Mesendoderm (in vitro differentiated cells): Measurements from ENCODE around the gene APBB1IP. TPM values are rescaled to one million over a fixed set of nuclear protein-coding genes. Genes with fewer than 3 reads are reported as not detected.
"Not testable (repeated sequence)": the region's sequence is repeated elsewhere in the genome, so short reads cannot be mapped to it uniquely, and the experiment has no call there.

Experiments used
- DNase-seq: peaks from one replicate; pipeline ENCODE4 v3.0.0; 2013
- H2AK5ac ChIP-seq: 2 replicates; pipeline ENCODE4 v1.6.1; 2013; ENCODE audit warnings: low read length, inconsistent platforms
- H2BK120ac ChIP-seq: 2 replicates; pipeline ENCODE4 v1.6.1; 2013; ENCODE audit warnings: low read depth, mild to moderate bottlenecking, low read length, moderate library complexity, mixed read lengths
- H2BK15ac ChIP-seq: replicated peaks from 2 replicates; pipeline ENCODE4 v1.6.1; 2013; ENCODE audit warnings: low read depth, mild to moderate bottlenecking, moderate library complexity
- H2BK5ac ChIP-seq: 2 replicates; pipeline ENCODE4 v1.6.1; 2013; ENCODE audit warnings: low read length, inconsistent platforms
- H3K18ac ChIP-seq: 2 replicates; pipeline ENCODE4 v1.6.1; 2013; ENCODE audit warnings: mild to moderate bottlenecking, low read length, mixed read lengths
- H3K23ac ChIP-seq: one replicate; pipeline ENCODE4 v1.6.1; 2013; ENCODE audit warnings: low read length
- H3K27ac ChIP-seq: 2 replicates; pipeline ENCODE4 v1.5.1; 2013; ENCODE audit warnings: low read depth, mild to moderate bottlenecking, inconsistent platforms, low read length, moderate library complexity
- H3K27me3 ChIP-seq: 2 replicates; pipeline ENCODE4 v1.6.1; 2013; ENCODE audit warnings: low read length, control low read depth, mild to moderate bottlenecking, inconsistent platforms; ENCODE audit not compliant: insufficient read depth, poor library complexity
- H3K36me3 ChIP-seq: 2 replicates; pipeline ENCODE4 v1.6.1; 2013; ENCODE audit warnings: low read length, inconsistent platforms; ENCODE audit not compliant: control insufficient read depth, insufficient read depth
- H3K4ac ChIP-seq: one replicate; pipeline ENCODE4 v1.6.1; 2013; ENCODE audit warnings: low read depth, mild to moderate bottlenecking, low read length, moderate library complexity
- H3K4me1 ChIP-seq: 2 replicates; pipeline ENCODE4 v1.6.1; 2013; ENCODE audit warnings: low read depth, low read length, inconsistent platforms; ENCODE audit not compliant: control insufficient read depth
- H3K4me2 ChIP-seq: 2 replicates; pipeline ENCODE4 v1.6.1; 2013; ENCODE audit warnings: low read length
- H3K4me3 ChIP-seq: 2 replicates; pipeline ENCODE4 v1.5.1; 2013; ENCODE audit warnings: mild to moderate bottlenecking, low read length
- H3K56ac ChIP-seq: one replicate; pipeline ENCODE4 v1.6.1; 2013; ENCODE audit warnings: low read length
- H3K79me1 ChIP-seq: 2 replicates; pipeline ENCODE4 v1.6.1; 2013; ENCODE audit warnings: low read length, inconsistent platforms
- H3K79me2 ChIP-seq: 2 replicates; pipeline ENCODE4 v1.6.1; 2013; ENCODE audit warnings: mild to moderate bottlenecking, low read length; ENCODE audit not compliant: control insufficient read depth, insufficient read depth
- H3K9ac ChIP-seq: 2 replicates; pipeline ENCODE4 v1.6.1; 2013; ENCODE audit warnings: low read length, inconsistent platforms
- H4K5ac ChIP-seq: one replicate; pipeline ENCODE4 v1.6.1; 2013; ENCODE audit warnings: low read length
- H4K8ac ChIP-seq: one replicate; pipeline ENCODE4 v1.6.1; 2013; ENCODE audit warnings: low read depth, mild to moderate bottlenecking, control low read depth, low read length, moderate library complexity
- WGBS: extraction: QIAGEN DNeasy Blood & Tissue Kit; methylation state at CpG from one replicate; pipeline ENCODE4 v1.1.7; 2013; ENCODE audit warnings: low lambda C conversion rate, missing lambda C conversion rate; ENCODE audit not compliant: insufficient coverage; ENCODE audit errors: extremely low coverage; 5-methylcytosine and 5-hydroxymethylcytosine counted together
- polyA plus RNA-seq, 2 experiments: library from polyadenylated mRNA; stranded (reverse); fragments of 200-250 nt; gene quantifications; one replicate each; pipeline ENCODE4 v1.2.3, GENCODE V29; 2013

APBB1IP gene
- polyA plus RNA-seq (2013, experiment 1 of 2) = 0.11 TPM
- 0.06 TPM for polyA plus RNA-seq (2013, experiment 2 of 2)

DNA sequence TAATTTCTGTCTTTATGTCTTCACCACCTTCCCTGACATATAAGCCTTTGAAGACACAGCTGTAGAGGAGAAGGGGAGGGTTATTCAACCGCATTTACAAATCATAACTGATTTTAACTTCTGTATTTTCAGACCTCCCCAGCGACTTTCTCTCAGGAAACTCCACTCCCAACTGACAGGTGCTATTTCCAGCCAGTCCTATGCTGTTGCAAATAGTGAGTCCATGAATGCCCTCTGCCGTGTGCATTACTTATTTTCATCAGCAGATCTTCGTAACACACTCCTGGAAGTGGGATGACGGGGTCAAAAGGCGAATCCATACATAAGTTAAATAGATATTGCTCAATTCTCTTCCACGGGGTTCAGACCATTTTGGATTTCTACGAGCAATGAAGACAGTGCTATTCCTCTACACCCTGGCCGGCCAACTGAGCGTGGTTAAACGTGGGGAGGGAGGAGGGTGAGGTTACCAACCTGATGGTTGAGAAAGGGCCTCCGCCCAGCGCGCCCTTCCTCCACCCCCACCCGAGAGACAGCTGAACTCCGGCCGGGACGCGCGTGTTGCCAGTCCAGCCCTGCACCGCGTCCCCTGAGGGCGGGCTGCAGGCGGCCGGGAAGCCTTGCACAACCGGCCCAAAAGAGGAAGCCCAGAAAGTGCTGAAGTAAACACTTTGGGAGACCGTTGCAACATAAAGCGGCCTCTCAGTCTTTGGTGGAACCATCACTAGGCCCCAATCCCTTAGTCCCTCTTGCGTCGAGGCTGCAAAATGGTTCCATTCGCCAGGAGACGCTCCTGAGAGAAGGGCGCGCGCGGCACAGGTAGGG lies at the start of gene APBB1IP:
Gene APBB1IP, plus strand, starts transcription at position 705 of the 825 bp plus-strand sequence. CDS start 53,986 bp downstream, outside the sequence.
- Histone ChIP-seq H3K56ac (peak within 1 kb of the TSS; percentile 75), H2AK5ac (no peak within 1 kb of the TSS), H3K18ac (peak within 1 kb of the TSS; percentile 71), H3K4me3 (peak within 1 kb of the TSS; percentile 35), H3K9ac (peak within 1 kb of the TSS; percentile 53), H3K4me2 (peak within 1 kb of the TSS; percentile 83), H2BK120ac (no peak within 1 kb of the TSS), H3K27ac (no peak within 1 kb of the TSS), H3K4ac (no peak within 1 kb of the TSS), H3K36me3 (no peaks in the 10 kb centered on the region), H3K23ac (no peak within 1 kb of the TSS), H4K5ac (no peak within 1 kb of the TSS), H3K79me1 (no peaks in the 10 kb centered on the region), H2BK5ac (no peak within 1 kb of the TSS), H3K4me1 (no peaks in the 10 kb centered on the region), H3K79me2 (no peaks in the 10 kb centered on the region), H4K8ac (no peak within 1 kb of the TSS), H2BK15ac (no peak within 1 kb of the TSS), H3K27me3 (peaks cover 6% of the 10 kb centered on the region)
- DNase-seq = peak; percentile 68
- no CpG with 5 or more reads among the region's 36 CpGs for WGBS

DNA sequence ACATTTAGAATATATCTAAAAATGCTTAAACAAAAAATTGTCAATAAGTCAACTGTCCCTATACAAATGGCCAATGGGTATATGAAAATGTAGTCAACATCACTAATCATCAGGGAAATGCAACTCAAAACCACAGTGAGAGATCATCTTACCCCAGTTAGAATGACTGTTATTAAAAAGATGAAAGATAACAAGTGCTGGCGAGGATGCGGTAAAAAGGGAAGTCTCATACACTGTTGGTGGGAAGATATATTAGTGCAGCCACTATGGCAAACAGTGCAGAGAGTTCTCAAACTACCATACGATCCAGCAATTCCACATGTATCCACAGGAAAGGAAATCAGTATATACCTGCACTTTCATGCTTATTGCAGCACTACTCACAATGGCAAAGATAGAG lies 48.6 kb upstream of the APBB1IP start:
- no peak overlapping the region for H3K4me2 ChIP-seq
- H3K4me3 ChIP-seq = no peak overlapping the region
- no peak overlapping the region for H3K56ac ChIP-seq
- H4K5ac ChIP-seq = no peak overlapping the region
- no peak overlapping the region for H3K23ac ChIP-seq
- H3K4me1 ChIP-seq = no peaks in the 10 kb centered on the region
- no peak overlapping the region for H2BK5ac ChIP-seq
- H3K27me3 ChIP-seq = no peaks in the 10 kb centered on the region
- no peak overlapping the region for H2BK120ac ChIP-seq
- H2AK5ac ChIP-seq = no peak overlapping the region
- H3K9ac ChIP-seq = no peak overlapping the region
- DNase-seq = no peak
- whole genome bisulfite sequencing = no CpG with 5 or more reads among the region's 3 CpGs
- H3K4ac ChIP-seq = no peak overlapping the region
- H3K36me3 ChIP-seq = no peaks in the 10 kb centered on the region
- no peak overlapping the region for H4K8ac ChIP-seq
- H3K79me2 ChIP-seq = no peaks in the 10 kb centered on the region
- no peak overlapping the region for H2BK15ac ChIP-seq
- H3K27ac ChIP-seq = no peak overlapping the region
- H3K79me1 ChIP-seq = no peaks in the 10 kb centered on the region
- H3K18ac ChIP-seq = no peak overlapping the region

DNA sequence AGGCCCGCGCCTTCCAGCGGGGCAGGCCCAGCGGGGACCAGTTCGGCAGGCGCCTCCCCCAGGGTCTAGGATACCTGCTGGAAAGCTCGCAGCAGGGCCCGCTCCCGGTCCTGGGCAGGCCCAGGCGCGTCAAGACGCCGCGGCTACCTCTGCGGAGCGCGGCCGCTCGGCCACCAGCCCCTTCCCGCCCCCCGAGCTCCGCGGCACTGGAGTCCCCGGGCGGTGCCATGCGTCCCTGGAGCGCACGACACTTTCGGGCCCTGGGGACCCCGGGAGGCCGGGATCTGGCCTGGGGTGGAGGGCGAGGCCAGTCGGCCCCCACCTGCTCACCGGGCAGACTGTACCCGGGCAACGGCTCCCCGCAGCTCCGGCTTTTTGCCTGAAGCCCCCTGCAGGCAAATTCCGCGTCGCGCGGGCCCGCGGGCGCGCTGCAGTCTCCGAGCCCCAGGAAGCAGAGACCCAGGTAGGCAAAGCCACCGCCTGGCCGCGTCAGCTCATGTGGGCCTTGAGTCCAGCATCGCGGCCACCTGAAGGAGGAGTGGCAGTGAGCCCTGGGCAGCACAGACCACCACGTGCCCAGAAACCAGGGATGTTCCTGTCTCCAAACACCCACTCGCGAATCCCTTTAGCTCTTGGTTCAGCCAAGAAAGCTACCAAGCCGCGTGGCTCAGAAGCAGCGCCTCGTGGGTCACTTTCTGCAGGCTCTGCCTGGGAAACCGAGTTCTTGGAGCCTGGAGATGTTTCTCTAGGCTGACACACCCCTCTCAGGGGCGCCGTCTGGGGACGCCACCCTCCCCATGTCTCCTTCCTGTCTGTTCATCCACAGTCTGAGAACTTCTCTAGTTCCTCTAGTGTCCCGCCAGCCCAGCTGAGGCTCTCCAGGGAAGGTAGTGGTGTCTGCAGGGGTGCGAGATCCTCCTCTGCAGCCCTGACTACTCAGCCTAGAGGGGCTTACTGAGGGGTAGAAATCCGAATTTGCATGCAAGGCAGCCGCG lies 46.1 kb upstream of the APBB1IP start:
- H2AK5ac ChIP-seq = no peak overlapping the region
- no peaks in the 10 kb centered on the region for H3K4me1 ChIP-seq
- H3K9ac ChIP-seq = no peak overlapping the region
- H3K27me3 ChIP-seq = no peaks in the 10 kb centered on the region
- H3K4me2 ChIP-seq = peak overlapping the region; percentile 22
- DNase-seq = peak; percentile 21
- no peak overlapping the region for H3K4me3 ChIP-seq
- H3K56ac ChIP-seq = no peak overlapping the region
- no peaks in the 10 kb centered on the region for H3K79me2 ChIP-seq
- H3K4ac ChIP-seq = no peak overlapping the region
- peak overlapping the region; percentile 3 for H3K18ac ChIP-seq
- no peak overlapping the region for H4K8ac ChIP-seq
- H3K36me3 ChIP-seq = no peaks in the 10 kb centered on the region
- no peak overlapping the region for H3K27ac ChIP-seq
- H2BK5ac ChIP-seq = no peak overlapping the region
- no CpG with 5 or more reads among the region's 69 CpGs for WGBS
- no peak overlapping the region for H2BK120ac ChIP-seq
- H4K5ac ChIP-seq = no peak overlapping the region
- no peak overlapping the region for H3K23ac ChIP-seq
- H3K79me1 ChIP-seq = no peaks in the 10 kb centered on the region
- no peak overlapping the region for H2BK15ac ChIP-seq

- not testable (repeated sequence) for H2AK5ac ChIP-seq, H3K18ac ChIP-seq, H3K79me1 ChIP-seq, DNase-seq, H3K23ac ChIP-seq, H3K36me3 ChIP-seq, H2BK120ac ChIP-seq, H3K79me2 ChIP-seq, H2BK15ac ChIP-seq, H3K4me1 ChIP-seq, H2BK5ac ChIP-seq, H3K27me3 ChIP-seq, H3K4me2 ChIP-seq, H3K4ac ChIP-seq, H3K27ac ChIP-seq, H4K5ac ChIP-seq, H3K56ac ChIP-seq, H4K8ac ChIP-seq, H3K4me3 ChIP-seq, H3K9ac ChIP-seq
- no CpG with 5 or more reads among the region's 2 CpGs for WGBS
These were observed 39.8 kb upstream of the APBB1IP start for GRCh38 chr10:26398353-26398752.

DNA sequence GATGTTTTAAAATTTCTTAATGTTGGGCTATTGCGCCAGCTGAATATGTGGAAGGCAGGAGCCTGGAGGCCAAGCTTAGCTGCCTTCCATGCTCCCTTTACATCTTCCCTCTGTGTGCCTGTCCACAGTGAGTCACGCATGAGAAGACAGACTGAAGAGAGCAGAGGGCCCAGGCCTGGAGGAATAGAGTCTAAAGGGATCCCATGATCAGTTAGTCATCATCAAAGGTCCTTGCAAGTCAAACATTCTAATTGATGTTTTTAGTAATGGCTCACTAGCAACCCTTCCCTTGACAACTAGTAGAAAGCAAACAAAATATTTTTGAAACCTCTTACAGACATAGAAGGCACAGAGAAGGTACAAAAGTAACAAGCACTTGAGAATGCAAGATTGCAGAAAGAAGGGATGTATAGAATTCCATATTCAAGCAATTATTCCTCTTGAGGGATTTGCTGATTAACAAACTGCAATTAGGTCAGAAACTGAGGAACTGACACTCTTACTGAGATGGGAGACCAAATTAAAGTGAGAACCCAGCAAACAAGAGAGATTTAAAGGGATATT lies 30.7 kb upstream of the APBB1IP start:
- Histone ChIP-seq H3K4me3 (no peak overlapping the region), H3K9ac (no peak overlapping the region), H3K79me2 (no peaks in the 10 kb centered on the region), H3K27ac (no peak overlapping the region), H3K4me1 (no peaks in the 10 kb centered on the region), H2BK5ac (no peak overlapping the region), H4K8ac (no peak overlapping the region), H2BK120ac (no peak overlapping the region), H3K23ac (no peak overlapping the region), H3K79me1 (no peaks in the 10 kb centered on the region), H2BK15ac (no peak overlapping the region), H3K56ac (no peak overlapping the region), H3K4ac (no peak overlapping the region), H2AK5ac (no peak overlapping the region), H3K4me2 (no peak overlapping the region), H4K5ac (no peak overlapping the region), H3K27me3 (no peaks in the 10 kb centered on the region), H3K18ac (no peak overlapping the region), H3K36me3 (no peaks in the 10 kb centered on the region)
- no CpG with 5 or more reads among the region's 2 CpGs for WGBS
- DNase-seq = peak; percentile 27
